ENCODE data around the gene KIF24. TPM values are rescaled to one million over a fixed set of nuclear protein-coding genes. Genes with fewer than 3 reads are reported as not detected.

Gene KIF24
- total RNA-seq, 4 donors from 2014 or later, result 0.42 to 1.4 (median 0.99) TPM

DNA sequence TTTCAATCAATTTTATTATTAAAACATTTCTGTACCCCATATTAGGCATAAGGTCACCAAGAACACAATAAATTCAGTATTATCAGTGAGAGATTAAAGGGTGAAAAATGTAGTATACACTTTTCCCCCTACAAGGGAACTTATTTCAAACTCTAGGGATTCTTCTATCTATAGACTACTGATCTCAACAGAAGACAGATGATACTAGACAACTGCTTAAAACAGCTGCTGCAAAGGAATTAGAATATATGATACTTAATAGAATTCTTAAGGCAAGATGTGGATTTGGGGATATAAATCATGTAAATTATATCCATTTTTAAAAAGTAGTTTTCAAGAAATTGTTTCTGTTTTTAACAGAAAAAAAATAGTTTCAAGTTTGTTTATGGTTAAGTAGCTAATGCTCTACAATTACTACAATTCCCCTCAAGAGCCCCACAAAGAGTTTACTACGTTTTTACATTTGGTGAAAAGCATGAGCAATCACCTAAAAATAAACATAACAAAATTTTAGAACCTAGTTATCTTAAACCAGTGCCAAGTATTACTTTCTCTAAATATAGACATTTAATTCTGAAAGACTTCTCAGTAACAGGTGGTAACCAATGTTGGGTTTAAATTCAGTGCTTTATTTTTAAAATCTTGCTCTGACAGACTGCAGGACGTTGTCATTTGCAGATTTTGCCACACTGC is 6.0 kb downstream of the KIF24 start:
- WGBS, 2 donors, result 54 to 65% methylated on average over 2 of the region's 2 CpGs
- DNase-seq (ENCODE audit: low spot score in 2 of 2), result no peak
- TF ChIP-seq, protein P1, sequence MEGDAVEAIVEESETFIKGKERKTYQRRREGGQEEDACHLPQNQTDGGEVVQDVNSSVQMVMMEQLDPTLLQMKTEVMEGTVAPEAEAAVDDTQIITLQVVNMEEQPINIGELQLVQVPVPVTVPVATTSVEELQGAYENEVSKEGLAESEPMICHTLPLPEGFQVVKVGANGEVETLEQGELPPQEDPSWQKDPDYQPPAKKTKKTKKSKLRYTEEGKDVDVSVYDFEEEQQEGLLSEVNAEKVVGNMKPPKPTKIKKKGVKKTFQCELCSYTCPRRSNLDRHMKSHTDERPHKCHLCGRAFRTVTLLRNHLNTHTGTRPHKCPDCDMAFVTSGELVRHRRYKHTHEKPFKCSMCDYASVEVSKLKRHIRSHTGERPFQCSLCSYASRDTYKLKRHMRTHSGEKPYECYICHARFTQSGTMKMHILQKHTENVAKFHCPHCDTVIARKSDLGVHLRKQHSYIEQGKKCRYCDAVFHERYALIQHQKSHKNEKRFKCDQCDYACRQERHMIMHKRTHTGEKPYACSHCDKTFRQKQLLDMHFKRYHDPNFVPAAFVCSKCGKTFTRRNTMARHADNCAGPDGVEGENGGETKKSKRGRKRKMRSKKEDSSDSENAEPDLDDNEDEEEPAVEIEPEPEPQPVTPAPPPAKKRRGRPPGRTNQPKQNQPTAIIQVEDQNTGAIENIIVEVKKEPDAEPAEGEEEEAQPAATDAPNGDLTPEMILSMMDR (IDR thresholded peaks at IDR 0.05), result no peak
- no peak for TF ChIP-seq POLR2A (IDR thresholded peaks at IDR 0.05)
- intact Hi-C loops (cut with DNase I; ENCODE audit: low total_unique reads), result no loop called here
- no peak overlapping the region for H3K4me3 ChIP-seq (ENCODE audit: low read depth, poor library complexity, severe bottlenecking)

DNA sequence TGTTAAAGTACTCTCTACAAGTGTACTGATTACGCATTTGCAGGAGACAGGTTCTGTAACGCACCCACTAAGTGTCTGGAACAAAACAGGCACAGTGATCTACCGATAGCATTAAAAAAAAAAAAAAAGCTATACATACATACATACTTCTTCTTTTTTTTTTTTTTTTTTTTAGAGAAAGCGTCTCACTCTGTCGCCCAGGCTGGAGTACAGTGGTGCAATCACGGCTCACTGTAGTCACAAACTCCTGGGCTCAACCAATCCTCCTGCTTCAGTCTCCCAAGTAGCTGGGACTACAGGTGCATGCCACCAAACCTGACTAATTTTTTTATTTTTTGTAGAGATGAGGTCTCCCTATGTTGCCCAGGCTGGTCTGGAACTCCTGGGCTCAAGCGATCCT is 7.6 kb downstream of the KIF24 start:
- intact Hi-C loops (cut with DNase I; ENCODE audit: low total_unique reads), result no loop called here
- H3K4me3 ChIP-seq (ENCODE audit: low read depth, poor library complexity, severe bottlenecking), result no peak overlapping the region
- 93 to 97% methylated on average over 7 of the region's 7 CpGs for WGBS, 2 donors
- no peak for TF ChIP-seq POLR2A (IDR thresholded peaks at IDR 0.05)
- TF ChIP-seq, protein P1 (IDR thresholded peaks at IDR 0.05), result no peak
- no peak for DNase-seq (ENCODE audit: low spot score in 2 of 2)

DNA sequence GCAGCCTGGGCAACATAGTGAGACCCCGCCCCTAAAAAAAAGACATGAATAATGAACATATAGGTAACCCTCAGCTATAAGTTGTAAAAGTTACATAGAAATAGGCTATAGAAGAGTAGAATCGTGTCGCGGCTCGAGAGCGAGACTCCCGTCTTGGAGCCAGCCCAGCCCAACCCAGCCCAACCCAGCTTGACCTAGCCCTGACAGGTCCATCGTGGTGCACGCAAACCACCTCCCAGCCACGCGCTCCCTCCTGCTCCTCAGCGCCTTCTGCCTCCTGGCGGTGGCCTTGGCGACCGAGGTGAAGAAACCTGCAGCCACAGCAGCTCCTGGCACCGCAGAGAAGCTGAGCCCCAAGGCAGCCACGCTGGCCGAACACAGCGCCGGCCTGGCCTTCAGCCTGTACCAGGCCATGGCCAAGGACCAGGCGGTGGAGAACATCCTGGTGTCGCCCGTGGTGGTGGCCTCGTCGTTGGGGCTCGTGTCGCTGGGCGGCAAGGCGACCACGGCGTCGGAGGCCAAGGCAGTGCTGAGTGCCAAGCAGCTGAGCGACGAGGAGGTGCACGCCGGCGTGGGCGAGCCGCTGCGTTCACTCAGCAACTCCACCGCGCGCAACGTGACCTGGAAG is 10.8 kb downstream of the KIF24 start:
- WGBS, 2 donors, result 93 to 96% methylated on average over 33 to 42 of the region's 44 CpGs
- TF ChIP-seq POLR2A (IDR thresholded peaks at IDR 0.05), result no peak
- TF ChIP-seq, protein P1 (IDR thresholded peaks at IDR 0.05), result no peak
- DNase-seq (ENCODE audit: low spot score in 2 of 2), result no peak
- H3K4me3 ChIP-seq (ENCODE audit: low read depth, poor library complexity, severe bottlenecking), result no peak overlapping the region
- intact Hi-C loops (cut with DNase I; ENCODE audit: low total_unique reads), result no loop called here

DNA sequence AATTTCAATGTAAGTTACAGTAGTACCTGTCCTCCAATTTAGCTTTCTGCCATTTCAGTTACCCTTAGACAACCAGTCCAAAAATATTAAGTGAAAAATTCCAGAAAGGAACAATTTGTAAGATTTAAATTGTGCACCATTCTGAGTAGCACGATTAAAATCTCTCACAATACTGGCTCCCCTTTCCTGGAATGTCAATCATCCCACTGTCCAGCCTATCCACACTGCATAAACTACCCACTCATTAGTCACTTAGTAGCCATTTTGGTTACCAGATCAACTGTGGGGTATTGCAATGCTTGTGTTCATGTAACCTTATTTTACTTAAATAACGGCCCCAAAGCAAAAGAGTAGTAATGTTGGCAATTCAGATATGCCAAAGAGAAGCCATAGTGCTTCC is 11.6 kb downstream of the KIF24 start:
- intact Hi-C loops (cut with DNase I; ENCODE audit: low total_unique reads), result no loop called here
- 86 to 90% methylated on average over 2 of the region's 2 CpGs for WGBS, 2 donors
- no peak for DNase-seq (ENCODE audit: low spot score in 2 of 2)
- TF ChIP-seq, protein P1 (IDR thresholded peaks at IDR 0.05), result no peak
- TF ChIP-seq POLR2A (IDR thresholded peaks at IDR 0.05), result no peak
- no peak overlapping the region for H3K4me3 ChIP-seq (ENCODE audit: low read depth, poor library complexity, severe bottlenecking)

DNA sequence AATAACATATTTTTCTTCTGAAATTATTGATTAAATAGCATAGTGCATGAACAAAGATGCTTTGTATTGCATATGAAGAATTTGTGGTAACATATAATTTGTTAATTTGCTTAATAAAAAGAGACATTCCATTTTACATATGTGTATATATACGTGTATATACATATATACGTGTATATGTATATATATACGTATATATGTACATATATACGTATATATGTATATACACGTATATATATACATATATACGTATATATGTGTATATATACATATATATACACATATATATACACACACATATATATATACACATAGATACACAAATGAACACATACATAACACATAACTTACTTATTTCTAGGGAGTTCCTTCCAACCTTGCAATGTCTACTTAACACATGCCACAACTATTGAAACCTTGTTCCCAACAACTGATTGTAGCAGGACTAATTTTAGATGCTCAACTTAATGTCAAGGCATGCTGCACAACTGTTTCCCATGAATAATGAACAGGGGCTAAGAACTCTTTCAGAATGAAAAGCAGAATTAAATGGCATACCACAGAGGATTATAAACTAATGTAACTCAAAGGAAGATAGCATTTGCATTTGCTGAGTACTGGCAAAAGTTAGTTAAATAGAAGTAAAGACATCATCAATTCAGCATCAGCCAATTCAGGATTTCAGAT is 17.4 kb downstream of the KIF24 start:
- intact Hi-C loops (cut with DNase I; ENCODE audit: low total_unique reads), result no loop called here
- no peak overlapping the region for H3K4me3 ChIP-seq (ENCODE audit: low read depth, poor library complexity, severe bottlenecking)
- TF ChIP-seq POLR2A (IDR thresholded peaks at IDR 0.05), result no peak
- TF ChIP-seq, protein P1 (IDR thresholded peaks at IDR 0.05), result no peak
- no peak for DNase-seq (ENCODE audit: low spot score in 2 of 2)
- WGBS, 2 donors, result 92% methylated on average over 6 of the region's 6 CpGs
